Thyroid gland (tissue), 4 donors: ENCODE results near the gene UCKL1.

Source experiments
- POLR2A ChIP-seq, 2 donors: fragments of 450-650 bp; IDR thresholded peaks; one replicate each; pipeline ENCODE4 v1.6.1; 2017; ENCODE audit warnings: antibody characterized with exemption in 2 of 2, mild to moderate bottlenecking in 2 of 2, moderate library complexity in 1 of 2
- TF ChIP-seq, protein P1 (sequence below), 6 experiments: fragments of 200-600 bp in 3 of 6; fragments of 450-650 bp in 3 of 6; sonication (generic) in 3 of 6; IDR thresholded peaks; one replicate each; pipeline ENCODE4 v1.5.1; 2016 to 2019; ENCODE audit warnings: antibody characterized with exemption in 6 of 6, mild to moderate bottlenecking in 2 of 6, inconsistent platforms in 1 of 6, moderate library complexity in 1 of 6

DNA sequence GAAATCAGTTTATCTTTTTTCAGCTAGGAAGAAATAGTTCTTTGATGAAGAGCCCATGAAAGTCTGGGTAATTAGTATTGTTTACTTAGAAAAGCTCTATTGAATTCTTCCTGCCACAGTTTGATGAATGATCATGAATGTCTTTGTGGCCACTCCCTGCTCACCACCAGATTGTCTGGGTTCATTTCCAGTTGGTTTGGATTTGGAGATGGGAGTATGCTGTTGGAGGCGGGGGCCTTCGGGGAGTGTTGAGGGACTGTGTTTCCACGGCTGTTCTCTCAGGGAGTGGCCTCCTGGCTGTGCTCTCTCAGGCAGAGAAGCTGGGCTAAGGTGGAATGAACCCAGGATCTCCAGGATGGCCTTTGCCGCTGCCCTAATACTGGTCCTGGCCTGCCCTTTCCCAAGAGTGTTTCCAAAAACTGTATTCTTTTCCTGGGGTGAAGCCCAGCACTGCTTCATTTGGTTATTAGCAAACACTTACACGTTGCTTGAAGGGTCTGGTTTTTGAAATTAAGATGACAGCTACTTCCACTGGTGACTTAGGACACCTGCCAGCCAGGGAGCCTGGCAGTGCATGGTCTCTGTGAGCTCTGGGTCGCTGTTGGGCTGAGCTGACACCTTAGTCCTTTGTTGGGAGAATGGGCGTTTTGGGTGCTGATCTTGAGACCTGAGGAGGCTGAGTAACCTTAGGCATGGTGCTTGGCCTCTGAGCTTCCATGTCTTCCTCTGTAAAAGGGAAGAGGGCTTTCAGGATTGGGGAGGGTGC, 47.9 kb upstream of the UCKL1 start:
- TF ChIP-seq, protein P1, sequence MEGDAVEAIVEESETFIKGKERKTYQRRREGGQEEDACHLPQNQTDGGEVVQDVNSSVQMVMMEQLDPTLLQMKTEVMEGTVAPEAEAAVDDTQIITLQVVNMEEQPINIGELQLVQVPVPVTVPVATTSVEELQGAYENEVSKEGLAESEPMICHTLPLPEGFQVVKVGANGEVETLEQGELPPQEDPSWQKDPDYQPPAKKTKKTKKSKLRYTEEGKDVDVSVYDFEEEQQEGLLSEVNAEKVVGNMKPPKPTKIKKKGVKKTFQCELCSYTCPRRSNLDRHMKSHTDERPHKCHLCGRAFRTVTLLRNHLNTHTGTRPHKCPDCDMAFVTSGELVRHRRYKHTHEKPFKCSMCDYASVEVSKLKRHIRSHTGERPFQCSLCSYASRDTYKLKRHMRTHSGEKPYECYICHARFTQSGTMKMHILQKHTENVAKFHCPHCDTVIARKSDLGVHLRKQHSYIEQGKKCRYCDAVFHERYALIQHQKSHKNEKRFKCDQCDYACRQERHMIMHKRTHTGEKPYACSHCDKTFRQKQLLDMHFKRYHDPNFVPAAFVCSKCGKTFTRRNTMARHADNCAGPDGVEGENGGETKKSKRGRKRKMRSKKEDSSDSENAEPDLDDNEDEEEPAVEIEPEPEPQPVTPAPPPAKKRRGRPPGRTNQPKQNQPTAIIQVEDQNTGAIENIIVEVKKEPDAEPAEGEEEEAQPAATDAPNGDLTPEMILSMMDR (IDR thresholded peaks at IDR 0.05) = no peak
- TF ChIP-seq POLR2A (IDR thresholded peaks at IDR 0.05) = no peak
